HG03378 (cell line): ENCODE results near the gene OR1I1.
"Not testable (repeated sequence)": the region's sequence is repeated elsewhere in the genome, so short reads cannot be mapped to it uniquely, and the experiment has no call there.

Experiments
- ATAC-seq: cut with Tn5 transposase; IDR thresholded peaks from one replicate; pipeline ENCODE4 v1.9.1; 2021; ENCODE audit warnings: mild to moderate bottlenecking, moderate library complexity; ENCODE audit not compliant: unreplicated experiment

Gene OR1I1

DNA sequence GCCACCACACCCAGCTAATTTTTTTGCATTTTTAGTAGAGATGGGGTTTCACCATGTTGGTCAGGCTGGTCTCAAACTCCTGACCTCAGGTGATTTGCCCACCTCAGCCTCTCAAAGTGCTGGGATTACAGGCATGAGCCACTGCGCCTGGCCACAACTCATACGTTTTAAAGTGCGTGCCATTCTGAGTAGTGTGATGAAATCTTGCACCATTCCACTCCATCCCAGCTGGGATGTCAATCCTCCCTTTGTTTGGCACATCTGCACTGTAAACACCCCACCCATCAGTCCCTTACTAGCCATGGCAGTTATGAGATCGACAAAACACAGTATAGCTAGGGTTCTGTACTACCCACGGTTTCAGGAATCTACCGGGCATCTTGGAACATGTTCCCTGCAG is 16.0 kb downstream of the OR1I1 start:
- not testable (repeated sequence) for ATAC-seq

DNA sequence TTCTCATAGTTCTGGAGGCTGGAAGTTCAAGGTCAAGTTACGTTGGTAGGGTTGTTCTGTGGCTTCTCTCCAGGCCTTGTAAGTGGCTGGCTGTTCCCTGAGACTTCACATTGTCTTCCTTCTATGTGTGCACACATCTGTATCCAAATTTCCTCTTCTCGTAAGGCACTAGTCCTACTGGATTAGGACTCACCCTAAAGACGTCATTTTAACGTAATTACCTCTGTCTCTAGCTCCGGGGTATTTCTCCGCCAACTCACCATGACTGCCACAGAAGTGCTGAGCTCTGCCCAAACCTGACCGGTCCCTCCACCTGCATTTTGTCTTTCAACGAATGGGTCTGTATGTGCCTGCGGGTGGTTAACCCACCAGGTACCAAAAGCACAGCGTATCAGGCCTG is 16.4 kb downstream of the OR1I1 start:
- no peak for ATAC-seq

DNA sequence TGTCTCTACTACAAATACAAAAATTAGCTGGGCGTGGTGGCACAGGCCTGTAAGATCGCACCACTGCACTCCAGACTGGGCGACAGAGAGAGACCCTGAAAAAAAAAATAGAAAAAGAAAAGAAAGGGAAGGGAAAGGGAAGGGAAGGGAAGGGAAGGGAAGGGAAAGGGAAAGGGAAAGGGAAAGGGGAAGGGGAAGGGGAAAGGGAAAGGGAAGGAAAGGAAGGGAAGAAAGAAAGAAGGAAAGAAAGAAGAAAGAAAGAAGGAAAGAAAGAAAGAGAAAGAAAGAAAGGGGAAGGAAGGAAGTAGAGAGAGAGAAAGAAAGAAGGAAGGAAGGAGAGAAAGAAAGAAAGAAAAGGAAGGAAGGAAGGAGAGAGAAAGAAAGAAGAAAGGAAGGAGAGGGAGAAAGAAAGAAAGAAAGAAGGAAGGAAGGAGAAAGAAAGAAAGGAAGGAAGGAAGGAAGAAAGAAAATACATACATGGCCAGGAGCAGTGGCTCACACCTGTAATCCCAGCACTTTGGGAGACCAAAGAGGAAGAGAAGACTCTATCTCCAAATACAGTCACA is 17.1 kb downstream of the OR1I1 start:
- no peak for ATAC-seq

DNA sequence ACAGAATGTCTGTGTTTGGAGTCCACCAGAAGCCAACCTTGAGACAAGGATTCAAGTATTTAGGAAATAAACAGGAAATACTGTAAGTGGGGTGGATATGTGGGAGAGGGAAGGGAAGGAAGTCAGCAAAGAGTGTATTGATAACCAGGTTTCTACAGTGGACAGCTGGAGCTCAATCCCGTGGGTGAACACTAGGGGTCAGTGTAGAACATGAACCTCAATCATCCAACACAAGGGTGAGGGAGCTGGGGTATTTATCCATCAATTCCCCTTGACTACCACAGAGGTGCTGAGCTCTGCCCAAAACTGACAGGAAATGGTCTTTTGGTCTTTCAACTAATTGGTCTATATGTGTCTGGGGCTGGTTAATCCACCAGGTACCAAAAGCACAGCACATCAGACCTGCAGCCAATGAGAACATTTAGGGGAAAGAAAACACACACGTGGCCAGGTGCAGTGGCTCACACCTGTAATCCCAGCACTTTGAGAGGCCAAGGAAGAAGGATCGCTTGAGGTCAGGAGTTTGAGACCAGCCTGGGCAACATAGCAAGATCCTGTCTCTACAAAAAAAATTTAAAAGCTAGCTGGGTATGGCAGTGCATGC is 19.6 kb downstream of the OR1I1 start:
- ATAC-seq: no peak

DNA sequence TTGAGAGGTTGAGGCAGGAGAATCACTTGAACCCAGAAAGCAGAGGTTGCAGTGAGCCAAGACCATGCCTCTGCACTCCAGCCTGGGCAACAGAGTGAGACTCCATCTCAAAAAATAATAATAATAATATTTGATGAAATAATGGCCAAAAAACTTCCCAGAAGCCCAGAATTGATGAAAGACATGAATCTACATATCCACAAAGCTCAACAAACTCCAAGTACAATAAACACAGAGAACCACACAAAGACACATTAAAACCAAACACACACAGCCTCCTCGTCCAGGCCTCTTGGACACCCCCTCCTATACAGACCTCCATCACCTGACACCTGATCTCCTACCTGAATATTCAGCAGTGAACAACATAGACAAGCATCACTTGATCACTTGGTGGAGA is 22.0 kb downstream of the OR1I1 start:
- ATAC-seq: no peak

DNA sequence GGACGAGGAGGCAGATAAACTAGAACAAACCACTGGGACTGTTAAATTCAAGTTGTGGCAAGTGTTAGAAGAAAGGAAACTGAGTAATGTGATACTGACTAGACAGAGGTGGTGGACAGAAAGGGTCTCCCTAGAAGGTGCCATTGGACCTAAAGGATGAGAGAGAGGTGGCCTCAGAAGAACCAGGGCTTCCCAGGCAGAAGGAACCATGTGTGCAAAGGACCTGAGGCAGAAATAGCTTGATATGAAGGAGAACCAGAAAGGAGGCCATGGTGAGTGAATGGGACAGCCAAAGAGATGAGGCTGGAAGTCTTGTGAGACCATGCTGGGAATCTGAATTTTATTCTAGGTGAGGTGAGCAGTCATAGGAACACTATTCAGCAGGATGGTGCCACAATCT is 22.4 kb downstream of the OR1I1 start:
- ATAC-seq: no peak

DNA sequence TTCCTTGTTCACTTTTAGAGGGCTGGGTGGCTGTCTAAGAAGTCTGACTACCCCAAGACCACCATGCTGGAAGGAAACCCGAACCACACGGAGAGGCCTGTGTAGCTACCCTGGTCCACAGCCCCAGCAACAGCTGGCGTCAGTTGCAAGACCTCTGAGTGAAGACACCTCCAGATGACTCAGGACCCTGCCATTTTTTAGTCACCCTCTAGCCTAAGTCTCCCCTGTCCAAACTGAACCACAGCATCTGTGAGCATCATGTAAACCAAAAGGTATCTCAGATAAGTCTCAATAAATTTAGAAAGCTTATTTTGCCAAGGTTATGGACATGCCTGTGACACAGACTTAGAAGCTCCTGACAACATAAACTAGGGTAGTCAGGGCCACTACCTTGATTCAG is 23.0 kb downstream of the OR1I1 start:
- ATAC-seq: no peak

DNA sequence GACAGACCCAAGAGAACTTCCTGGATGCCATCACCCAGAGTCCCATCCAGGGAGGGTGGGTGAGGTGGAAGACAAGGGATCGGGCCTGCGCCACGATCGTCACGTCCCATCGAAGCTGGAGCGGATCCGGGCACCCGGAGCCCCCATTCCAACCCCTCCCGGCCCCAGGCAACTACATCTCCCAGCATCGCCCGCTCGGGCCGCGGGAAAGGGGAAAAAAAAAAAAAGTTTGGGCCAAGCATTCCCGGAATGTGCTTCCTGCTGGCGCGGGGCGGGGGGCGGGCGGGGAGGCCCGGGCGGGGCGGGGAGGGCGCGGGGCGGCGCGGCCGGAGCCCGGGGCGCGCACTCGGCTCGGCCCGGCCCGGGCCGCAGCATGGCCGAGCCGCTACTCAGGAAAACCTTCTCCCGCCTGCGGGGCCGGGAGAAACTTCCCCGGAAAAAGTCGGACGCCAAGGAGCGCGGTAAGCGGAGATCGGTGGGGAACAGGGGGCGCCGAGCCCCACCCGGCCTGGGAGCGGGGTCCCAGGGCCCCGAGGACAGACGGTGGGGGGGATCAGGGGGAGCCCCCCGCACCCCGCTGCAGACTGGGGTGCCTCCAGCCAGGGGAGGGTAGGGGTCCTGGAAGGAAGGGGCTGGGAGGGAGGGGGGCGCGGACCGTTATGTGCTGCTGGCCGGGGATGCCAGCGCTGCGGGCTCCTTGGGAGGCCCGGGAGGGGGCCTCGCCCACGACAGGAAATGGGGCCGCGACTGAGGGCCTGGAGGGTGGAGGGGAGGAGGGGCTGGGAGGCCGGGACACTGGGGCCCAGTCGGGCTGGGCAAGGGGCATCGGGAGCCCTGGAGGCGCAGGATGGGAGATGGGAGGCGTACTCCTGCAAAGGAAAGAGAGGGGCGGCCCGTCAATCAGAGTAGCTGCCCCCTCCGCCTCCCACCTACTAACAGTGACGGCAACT is 25.3 kb downstream of the OR1I1 start, which contains the start of gene SYDE1:
Gene SYDE1 (plus strand): TSS at position 341 of the 950 bp plus-strand sequence. CDS start 33 bp downstream, at position 374.
- ATAC-seq: no peak

DNA sequence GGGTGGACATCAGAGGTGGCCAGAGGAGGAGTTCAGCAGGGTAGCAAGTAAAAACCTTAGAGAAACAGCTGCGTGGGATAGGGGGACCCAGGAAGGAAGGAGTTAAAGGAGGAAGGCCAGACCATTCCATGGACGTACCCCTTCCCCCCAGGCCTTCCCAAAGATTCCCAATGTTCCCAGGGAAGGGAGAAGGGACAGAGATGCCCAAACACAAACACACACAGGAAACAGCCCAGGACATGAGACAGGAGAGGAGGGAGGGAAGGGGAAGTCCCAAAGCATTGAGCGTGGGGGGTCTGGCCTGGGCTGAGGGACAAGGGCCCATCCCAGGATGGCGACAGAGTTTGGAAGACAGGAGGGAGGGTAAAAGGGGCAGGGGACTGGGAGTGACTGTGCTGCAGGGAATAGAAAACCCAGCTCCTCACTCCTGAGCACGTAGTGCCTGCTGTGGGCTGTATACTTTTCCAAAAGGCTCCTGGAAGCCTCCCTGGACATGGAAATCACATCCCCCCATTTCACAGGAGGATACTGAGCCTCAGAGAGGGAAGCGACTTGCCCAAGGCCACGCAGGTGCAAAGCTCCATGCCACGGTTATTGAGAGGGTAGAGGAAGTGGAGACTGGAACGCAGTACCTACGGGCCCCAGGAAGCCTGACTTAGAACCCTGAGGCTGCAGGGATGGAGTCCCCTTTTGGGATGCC is 26.3 kb downstream of the OR1I1 start:
- no peak for ATAC-seq

DNA sequence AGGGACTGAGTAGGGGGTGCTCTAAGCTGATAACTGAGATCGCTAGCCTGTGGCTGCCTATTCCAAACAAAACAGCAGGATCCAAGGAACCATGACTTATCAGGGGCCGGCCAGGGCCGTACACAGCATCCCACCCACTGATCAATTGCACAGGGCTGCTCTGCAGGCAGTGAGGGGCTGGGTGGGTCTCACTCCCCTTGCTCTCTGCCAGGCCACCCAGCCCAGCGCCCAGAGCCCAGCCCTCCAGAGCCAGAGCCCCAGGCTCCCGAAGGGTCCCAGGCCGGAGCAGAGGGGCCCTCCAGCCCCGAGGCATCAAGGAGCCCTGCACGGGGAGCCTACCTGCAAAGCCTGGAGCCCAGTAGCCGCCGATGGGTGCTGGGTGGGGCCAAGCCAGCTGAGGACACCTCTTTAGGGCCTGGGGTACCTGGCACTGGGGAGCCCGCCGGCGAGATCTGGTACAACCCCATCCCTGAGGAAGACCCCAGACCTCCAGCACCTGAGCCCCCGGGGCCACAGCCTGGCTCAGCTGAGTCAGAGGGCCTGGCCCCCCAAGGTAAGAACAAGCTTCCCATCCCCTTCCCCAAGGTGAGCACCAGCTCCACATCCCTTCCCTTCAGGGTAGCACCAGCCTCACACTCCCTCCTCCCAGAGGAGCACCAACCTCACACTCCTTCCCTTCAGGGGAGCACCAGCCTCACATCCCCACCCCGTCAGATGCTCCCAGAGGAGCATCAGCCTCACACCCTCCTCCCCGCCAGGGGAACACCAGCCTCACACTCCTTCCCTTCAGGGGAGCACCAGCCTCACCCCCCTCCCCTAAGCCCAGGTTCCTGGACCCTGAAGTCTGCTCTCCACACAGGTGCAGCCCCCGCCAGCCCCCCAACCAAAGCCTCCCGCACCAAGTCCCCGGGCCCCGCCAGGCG is 27.1 kb downstream of the OR1I1 start:
- no peak for ATAC-seq

DNA sequence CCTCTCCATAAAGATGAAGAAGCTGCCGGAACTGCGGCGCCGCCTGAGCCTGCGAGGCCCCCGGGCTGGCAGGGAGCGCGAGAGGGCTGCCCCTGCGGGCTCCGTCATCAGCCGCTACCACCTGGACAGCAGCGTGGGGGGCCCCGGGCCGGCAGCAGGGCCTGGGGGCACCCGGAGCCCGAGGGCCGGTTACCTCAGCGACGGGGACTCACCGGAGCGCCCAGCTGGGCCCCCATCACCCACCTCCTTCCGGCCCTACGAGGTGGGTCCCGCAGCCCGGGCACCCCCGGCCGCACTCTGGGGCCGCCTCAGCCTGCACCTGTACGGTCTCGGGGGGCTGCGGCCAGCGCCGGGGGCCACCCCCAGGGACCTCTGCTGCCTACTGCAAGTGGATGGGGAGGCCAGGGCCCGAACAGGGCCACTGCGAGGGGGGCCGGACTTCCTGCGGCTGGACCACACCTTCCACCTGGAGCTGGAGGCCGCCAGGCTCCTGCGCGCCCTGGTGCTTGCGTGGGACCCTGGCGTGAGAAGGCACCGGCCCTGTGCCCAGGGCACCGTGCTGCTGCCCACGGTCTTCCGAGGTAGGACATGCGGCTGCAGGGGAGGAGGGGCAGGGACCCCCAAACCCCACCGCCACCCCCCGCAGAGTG is 27.9 kb downstream of the OR1I1 start:
- no peak for ATAC-seq

DNA sequence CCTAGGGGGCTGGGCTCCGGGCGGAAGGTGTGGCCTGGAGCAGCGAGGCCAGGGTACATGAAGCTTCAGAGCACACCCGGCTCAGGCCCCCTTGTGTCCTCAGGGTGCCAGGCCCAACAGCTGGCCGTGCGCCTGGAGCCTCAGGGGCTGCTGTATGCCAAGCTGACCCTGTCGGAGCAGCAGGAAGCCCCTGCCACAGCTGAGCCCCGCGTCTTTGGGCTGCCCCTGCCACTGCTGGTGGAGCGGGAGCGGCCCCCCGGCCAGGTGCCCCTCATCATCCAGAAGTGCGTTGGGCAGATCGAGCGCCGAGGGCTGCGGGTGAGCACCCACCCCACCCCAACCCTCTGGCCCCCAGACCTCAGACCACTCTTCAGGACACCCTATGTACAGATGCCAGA is 28.4 kb downstream of the OR1I1 start:
- no peak for ATAC-seq

DNA sequence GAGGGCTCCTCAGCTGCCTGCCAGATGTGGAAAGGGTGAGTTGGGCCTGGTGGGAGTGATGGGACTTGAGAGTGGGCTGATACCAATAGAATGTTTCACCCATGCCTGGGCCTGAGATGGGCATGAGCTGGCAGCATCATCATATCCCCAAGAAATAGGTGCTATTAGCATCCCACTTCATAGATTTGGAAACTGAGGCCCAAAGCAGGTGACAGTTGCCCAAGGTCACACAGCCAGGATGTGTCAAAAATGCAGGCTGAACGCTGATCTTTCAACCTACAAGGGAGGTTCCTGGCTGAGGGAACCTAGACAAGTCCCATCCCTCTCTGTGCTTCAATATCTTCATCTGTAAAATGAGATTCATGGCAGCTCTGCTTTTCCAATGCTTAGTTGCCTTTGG is 29.7 kb downstream of the OR1I1 start:
- ATAC-seq: no peak

DNA sequence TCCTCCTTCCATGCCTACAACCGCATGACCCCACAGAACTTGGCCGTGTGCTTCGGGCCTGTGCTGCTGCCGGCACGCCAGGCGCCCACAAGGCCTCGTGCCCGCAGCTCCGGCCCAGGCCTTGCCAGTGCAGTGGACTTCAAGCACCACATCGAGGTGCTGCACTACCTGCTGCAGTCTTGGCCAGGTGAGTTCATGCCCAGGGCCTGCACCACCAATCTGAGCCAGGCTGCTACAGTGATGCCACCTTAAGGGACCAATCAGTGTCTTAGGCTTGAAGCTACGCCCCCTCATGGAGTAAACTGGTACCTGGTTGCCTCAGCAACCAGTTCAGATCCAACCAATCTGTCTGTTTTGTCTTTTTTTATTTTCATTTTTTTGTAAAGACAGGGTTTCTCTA is 30.4 kb downstream of the OR1I1 start:
- no peak for ATAC-seq

DNA sequence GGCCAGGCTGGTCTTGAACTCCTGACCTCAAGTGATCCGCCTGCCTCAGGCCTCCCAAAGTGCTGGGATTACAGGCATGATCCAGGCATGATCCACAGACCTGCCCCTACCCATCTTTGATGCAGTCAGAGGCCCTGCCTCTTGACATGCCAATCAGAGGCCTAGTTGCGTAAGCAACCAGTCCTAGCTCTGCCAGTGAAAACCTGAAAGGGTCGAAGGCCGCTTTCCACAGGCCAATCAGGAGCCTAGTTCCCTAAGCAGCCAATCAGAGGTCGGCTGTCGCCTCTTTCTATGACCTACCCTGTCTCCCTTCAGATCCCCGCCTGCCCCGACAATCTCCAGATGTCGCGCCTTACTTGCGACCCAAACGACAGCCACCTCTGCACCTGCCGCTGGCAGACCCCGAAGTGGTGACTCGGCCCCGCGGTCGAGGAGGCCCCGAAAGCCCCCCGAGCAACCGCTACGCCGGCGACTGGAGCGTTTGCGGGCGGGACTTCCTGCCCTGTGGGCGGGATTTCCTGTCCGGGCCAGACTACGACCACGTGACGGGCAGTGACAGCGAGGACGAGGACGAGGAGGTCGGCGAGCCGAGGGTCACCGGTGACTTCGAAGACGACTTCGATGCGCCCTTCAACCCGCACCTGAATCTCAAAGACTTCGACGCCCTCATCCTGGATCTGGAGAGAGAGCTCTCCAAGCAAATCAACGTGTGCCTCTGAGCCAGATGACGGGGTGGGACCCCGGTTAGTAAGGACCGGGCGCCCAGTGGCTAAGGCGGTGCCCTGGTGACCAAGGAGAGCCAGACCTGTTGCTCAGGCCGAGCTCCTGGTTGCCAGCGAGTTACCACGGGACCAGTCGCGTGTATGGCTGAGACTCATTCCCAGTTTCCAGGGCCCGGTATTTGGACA is 31.5 kb downstream of the OR1I1 start:
- ATAC-seq: no peak

DNA sequence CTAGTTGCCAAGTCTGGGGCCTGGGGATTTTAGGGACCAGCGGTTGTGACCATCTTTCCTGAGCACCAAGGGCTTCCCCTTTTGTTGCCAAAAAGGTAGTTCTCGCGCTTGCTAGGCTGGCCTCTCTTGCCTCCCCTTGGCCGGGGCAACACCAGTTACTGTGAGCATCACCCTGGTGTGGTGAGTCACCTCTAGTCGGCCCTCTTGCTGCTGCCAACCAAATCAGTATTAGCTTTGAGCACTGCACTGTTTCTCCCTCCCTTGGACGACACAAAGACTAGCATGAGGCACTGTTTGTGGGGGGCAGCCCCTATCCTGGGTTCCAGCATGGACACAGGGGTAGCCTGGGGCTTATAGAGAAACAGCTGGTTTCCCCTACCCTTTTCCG is 32.1 kb downstream of the OR1I1 start:
- no peak for ATAC-seq

DNA sequence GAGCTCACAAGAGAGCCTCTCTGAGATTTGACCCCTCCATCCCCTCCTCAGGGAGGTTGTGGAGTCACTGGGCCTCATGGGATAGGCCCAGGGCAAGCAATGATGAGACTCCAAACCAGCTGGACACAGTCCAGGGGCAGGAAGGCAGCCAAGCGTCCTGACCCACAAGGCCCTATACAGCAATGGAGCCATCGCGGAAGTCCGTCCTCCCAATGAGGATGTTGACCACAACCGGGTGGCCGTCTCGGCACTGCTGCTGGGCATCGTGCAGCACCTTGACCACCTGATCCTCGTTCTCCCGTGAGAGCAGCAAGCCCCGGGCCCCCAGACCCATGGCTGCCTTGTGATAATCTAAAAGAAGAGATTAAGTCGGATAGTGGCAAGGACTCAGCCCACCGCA is 33.1 kb downstream of the OR1I1 start:
- ATAC-seq: no peak

DNA sequence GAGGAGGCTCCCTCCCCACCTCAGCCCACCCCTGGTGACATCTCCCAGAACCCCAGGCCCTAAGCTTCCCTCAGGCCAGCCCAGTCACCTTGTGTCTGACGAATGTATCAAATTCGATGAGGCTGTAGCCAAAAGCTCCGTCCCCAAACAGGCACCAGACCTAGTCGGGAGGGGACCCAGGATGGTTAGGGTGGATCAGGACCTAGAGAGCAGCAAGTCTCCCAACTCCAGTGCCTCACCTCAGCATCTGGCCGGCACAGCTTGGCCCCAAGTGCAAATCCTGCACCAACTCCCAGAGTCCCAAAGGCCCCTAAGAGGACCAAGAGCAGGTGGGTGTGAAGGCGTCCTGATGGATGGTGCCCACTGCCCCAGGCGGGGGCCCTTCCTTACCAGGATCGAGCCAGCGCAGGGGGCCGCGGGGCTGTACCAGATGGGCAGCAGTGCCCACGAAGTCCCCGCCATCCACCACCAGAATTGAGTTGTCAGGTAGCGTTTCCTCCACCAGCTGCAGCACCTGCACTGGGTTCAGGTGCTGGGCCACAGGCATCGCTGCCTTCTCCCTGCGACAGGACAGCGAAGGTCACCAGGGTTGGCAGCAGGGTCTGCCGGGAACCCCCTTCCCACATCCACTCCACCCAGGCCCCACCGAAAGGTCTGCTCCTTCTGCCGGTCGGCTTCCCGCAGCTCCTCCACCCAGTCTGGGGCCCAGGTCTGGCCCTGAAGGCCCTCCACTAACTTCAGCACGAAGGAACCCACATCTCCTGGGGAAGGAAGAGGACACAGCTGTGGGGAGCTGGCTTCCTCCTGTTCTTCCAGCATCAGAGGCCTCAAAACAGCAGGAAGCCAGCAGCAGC is 34.0 kb downstream of the OR1I1 start:
- no peak for ATAC-seq
